Caki2 (cell line): ENCODE data around the gene OCA2. TPM values are rescaled to one million over a fixed set of nuclear protein-coding genes. Genes with fewer than 3 reads are reported as not detected.
A peak's percentile ranks its signal among the peaks of the same experiment; 100 is the strongest.
"Not testable (repeated sequence)": the region's sequence is repeated elsewhere in the genome, so short reads cannot be mapped to it uniquely, and the experiment has no call there.

Experiments
- DNase-seq: peaks from one replicate; pipeline ENCODE4 v3.0.0-alpha.2; 2015; ENCODE audit warnings: low read depth
- in situ Hi-C: cut with HindIII; loops from 2 replicates; pipeline ENCODE4 v1.10.0; 2016; ENCODE audit warnings: low sequenced_read_pairs, low pct_unique_long_range_greater_than_20kb, mixed read lengths
- total RNA-seq: library from RNA; depleted of rRNA; stranded (reverse); fragments of >200 nt; shearing (Covaris generic); gene quantifications from 2 replicates; pipeline ENCODE4 v1.2.3, GENCODE V29; 2014; ENCODE audit warnings: low replicate concordance; rRNA removed

OCA2 gene
- total RNA-seq: 0.75 and 1.5 TPM in 2 replicates

DNA sequence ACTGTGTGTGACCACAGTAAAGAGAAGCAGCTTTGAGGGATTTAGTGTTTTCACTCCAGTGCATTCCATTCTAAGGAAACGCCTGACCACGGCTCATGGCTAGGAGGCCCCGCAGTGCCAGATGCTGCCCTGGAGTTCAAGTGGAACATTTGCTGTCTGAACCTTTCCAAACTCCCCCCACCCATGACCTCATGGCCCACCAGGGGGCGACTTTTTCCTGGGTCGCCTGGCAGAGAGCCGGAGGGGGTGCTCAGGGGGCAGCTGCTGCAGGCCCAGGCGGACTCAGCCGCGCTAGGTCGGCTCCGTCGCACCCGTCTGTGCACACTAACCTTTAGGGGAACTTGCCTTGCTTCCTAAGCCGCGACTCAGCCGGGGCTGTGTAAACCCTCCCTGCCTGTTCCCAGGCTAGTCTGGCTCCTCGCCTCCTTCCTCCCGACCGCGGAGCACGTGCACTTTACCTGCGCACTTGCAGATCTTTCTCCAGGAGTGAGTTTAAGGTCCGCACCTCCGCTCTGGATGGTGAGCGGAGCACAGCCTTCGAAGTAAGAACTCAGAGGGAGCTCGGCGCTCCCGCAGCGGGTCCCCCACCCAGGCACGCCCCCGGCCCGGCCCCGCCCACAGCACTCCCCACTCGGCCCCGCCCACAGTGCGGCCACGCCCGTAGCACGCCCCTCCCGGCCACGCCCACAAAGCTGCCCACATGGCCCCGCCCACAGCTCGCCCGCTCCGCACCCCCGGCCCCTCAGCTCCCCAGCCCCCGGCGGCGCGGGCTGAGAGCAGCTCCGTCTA lies at the start of gene OCA2:
Gene OCA2 (minus strand): TSS at position 550 of the 789 bp plus-strand sequence. CDS start 17,441 bp downstream, outside the sequence.
- in situ Hi-C loops: no loop called here
- DNase-seq: peak; percentile 53

DNA sequence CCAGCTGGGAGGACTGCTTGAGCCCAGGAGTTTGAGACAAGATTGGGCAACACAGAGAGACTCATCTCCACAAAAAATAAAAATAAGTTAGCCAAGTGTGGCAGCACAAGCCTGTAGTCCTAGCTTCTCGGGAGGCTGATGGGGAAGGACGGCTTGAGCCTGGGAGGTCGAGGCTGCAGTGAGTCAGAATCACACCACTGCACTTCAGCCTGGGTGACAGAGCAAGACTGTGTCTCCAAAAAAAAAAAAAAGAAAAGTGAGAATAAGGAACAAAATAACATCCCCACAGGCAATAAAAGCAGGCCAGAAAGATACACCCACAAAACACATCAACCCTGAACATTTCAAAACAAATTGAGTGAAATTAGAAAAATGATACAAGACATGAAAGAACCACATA lies 48.7 kb upstream of the OCA2 start:
- DNase-seq: peak; percentile 35
- in situ Hi-C loops: no loop called here

DNA sequence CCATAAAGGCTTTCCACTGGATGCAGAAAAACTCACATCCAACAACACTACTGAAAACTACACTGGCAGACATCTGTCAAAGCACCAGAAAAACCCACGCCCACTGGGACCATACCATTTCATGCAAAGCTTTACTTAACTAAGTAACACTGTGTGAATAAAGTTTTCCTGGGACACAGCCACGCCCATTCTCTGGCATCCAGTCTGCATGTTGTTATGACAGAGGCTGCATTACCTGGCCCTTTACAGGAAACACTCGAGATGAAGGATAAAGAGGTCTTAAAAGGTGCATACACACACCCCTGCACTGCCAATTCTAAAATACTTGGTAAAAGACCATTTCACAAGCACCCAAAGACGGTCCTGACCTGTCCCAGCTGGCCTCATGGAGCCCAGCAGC lies 46.3 kb upstream of the OCA2 start:
- DNase-seq, in situ Hi-C loops: not testable (repeated sequence)

GRCh38 chr15:28140062-28140461 lies 40.9 kb upstream of the OCA2 start:
- no peak for DNase-seq
- in situ Hi-C loops: no loop called here

GRCh38 chr15:28137408-28138039 lies 38.4 kb upstream of the OCA2 start:
- in situ Hi-C loops, DNase-seq: not testable (repeated sequence)

- DNase-seq, in situ Hi-C loops: not testable (repeated sequence)
Measured at GRCh38 chr15:28136236-28136904, 37.3 kb upstream of the OCA2 start.

DNA sequence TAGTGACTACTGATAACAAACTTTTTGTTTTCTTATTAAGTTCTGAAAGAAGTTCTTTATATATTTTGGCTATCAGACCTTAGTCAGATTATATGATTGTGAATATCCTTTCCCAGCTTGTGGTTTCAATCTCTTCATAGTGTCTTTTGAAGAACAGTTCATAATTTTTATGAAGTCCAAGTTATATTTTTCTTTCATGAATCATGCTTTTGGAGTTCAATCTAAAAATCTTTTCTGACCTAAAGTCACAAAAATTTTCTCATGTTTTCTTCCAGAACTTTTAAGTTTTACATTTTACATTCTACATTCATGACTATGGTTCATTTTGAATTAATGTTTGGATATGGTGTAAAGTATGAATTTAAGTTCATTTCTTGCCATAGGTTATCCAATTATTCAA lies 34.2 kb upstream of the OCA2 start:
- DNase-seq: no peak
- in situ Hi-C loops: no loop called here

GRCh38 chr15:28132524-28133275 lies 33.6 kb upstream of the OCA2 start:
- in situ Hi-C loops: no loop called here
- DNase-seq: no peak

GRCh38 chr15:28131946-28132345 lies 32.8 kb upstream of the OCA2 start:
- in situ Hi-C loops: no loop called here
- no peak for DNase-seq

DNA sequence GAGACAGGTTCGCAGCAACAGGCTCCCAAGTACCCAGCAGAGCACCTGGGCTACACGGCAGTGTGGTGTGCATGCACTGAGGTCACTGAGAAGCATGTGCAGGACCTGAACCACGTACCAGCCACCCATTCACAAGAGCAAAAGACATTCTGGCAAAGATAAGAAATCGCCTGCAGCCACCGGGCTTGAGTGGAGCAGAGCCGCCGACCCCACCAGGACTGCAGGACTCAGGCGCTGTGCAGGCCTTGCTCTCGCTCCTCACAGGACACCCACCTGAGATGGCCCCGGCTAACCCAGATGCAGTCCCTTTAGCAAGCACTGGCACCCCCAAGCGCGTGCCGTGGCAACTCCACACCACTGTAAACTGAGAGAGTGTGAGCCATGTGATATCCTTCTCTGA lies 32.3 kb upstream of the OCA2 start:
- in situ Hi-C loops: no loop called here
- DNase-seq: no peak

GRCh38 chr15:28130651-28131050 lies 31.5 kb upstream of the OCA2 start:
- no peak for DNase-seq
- in situ Hi-C loops: no loop called here

GRCh38 chr15:28129231-28129848 lies 30.2 kb upstream of the OCA2 start:
- no peak for DNase-seq
- in situ Hi-C loops: no loop called here

DNA sequence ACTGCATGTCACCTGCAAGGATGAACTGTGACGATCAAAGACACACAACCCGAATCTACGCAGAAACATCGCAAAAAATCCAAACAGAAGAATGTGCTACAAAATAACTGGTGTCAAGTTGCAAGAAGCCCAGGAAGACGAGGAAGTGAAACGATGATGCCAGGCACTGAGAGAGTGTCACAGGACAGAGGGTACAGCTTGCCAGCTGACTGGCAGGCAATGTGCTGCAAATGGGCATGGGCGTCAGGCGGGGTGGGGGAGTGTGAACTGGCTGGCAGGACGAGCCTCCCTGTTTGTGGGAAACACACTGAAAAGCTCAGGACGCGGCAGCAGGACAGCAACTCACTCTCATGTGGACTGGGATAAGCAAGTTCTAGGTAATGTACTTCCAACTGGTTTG lies 28.9 kb upstream of the OCA2 start:
- no peak for DNase-seq
- in situ Hi-C loops: no loop called here

DNA sequence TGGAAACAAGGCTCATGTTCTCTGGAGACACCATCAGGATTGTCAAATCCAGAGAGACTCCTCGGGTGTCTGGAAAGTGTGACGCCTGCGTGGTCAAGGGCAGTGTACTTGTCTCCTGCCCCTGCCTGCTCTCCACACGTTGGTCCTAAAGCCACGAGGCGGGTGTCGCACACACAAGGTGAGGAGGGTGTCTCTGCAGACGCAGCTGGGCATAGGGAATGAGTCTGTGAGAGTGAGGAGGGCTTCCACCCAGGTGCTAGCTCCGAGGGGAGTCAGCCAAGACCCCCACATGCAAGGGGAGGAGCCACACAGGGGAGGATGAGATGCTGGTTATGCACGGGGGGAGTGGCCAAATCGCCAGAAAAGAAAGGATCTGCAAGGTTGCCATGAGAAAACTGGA lies 27.9 kb upstream of the OCA2 start:
- in situ Hi-C loops: no loop called here
- no peak for DNase-seq

GRCh38 chr15:28125673-28126651 lies 26.8 kb upstream of the OCA2 start:
- DNase-seq: peak; percentile 8
- in situ Hi-C loops: no loop called here

GRCh38 chr15:28124841-28125240 lies 25.7 kb upstream of the OCA2 start:
- in situ Hi-C loops: no loop called here

DNA sequence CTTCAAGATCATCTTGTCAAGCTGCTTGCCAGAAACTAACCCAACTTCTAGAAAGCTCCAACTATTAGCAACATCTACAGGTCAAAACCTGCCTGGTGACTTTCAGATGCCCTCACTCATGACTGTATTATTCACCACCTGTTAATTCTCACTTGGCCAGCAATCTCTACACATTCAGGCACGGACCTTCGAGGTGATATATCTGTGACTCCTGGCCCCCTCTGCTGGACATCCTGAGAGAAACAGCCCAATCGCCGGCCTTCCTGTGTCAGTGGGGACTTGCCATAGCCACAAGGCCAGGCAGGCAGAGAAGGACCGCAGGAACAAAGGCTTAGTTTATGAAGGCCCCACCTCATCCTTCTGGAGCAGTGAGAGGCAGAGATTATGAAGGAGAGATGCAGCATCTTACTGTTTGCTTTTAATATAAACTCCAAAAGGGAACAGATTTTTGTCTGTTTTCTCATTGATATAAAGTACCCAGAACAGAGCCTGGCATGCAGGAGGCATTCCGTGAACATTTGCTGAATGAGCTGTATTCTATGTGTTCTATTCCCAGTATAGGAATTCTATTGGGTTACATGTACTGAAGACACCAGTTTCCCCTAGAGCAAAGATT lies 24.4 kb upstream of the OCA2 start:
- in situ Hi-C loops: no loop called here
- peak; percentile 68 for DNase-seq

More at GRCh38 chr15:28124841-28125240, 25.7 kb upstream of the OCA2 start:
- no peak for DNase-seq
